SKM-1 (cell line): ENCODE results near the gene ANAPC16.
"Not testable (repeated sequence)": the region's sequence is repeated elsewhere in the genome, so short reads cannot be mapped to it uniquely, and the experiment has no call there.

ENCODE experiments used
- DNase-seq: peaks from one replicate; lab custom pipeline; 2025; ENCODE audit not compliant: unreplicated experiment; lab: John Stamatoyannopoulos, UW

The ANAPC16 gene

GRCh38 chr10:72242675-72243074, 26.9 kb downstream of the ANAPC16 start:
- DNase-seq = no peak

- DNase-seq = no peak
Observed at GRCh38 chr10:72243822-72244437, 28.1 kb downstream of the ANAPC16 start.

DNA sequence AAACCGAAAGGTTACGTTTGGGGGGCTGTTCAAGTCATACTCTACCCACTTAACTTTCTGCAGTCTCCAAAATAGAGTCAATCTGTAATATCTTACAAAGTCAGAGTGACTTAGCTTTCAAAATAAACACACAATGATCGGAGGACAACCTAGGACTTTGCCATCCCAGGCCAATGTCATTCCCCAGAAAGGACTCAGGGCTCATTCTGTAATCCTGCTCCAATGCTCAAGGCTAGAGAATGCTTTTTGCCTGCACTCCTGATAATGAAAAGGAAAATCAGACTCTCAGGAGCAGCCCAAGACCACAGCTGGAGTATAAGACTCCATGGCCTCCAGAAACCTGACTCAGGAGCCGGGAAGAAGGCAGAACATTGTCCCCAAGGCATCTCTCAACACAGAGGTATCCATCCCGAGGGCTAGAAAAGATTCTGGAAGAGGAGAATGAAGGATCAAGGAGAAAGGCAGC, 28.8 kb downstream of the ANAPC16 start:
- no peak for DNase-seq

DNA sequence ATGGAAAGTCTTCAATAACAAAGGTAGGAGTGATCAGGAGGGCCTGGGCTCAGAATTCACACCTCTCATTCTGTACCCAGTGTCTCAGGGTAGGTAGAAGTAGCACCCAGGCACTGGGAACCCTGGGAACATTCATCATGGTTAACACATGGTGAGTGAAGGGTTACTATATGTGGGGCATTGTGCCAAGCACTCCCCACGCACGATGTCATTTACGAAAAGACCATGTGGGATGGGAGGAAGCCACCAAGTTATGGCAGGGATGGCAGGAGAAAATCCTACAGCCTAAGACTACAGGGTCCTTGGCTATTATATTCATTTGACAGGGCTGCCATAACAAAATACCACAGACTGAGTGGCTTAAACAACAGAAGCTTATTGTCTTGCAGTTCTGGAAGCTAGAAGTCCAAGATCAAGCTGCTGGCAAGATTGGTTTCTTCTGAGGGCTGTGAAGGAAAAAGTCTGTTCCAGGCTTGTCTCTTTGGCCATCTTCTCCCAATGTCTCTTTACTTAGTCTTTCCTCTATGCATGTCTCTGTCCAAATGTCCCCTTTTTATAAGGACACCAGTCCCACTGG, 30.2 kb downstream of the ANAPC16 start:
- DNase-seq = no peak

- peak; percentile 58 for DNase-seq
Observed at GRCh38 chr10:72248468-72249151, 32.8 kb downstream of the ANAPC16 start.

DNA sequence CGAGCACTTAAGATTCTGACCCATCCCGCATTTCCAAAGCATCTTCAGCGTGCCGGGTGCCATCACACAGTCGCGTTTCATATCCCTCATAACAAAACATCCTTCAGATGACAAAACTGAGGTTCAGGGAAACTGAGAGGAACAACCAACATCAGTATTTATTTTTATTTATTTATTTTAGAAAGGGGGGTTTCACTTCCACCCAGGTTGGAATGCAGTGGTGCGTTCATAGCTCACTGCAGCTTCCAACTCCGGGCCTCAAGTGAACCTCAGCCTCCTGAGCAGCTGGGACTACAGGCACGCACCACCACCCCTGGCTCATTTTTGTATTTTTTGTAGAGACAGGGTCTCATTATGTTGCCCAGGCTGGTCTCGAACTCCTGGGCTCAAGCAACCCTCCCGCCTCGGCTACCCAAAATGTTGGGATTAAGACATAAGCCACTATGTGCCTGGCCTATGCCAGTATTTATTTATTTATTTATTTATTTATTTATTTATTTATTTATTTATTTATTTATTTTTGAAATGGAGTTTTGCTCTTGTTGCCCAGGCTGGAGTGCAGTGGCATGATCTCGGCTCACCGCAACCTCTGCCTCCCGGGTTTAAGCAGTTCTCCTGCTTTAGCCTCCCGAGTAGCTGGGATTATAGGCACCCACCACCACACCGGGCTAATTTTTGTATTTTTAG, 33.5 kb downstream of the ANAPC16 start:
- not testable (repeated sequence) for DNase-seq

GRCh38 chr10:72250666-72251065, 34.9 kb downstream of the ANAPC16 start:
- DNase-seq = no peak

GRCh38 chr10:72251635-72252034, 35.8 kb downstream of the ANAPC16 start:
- DNase-seq = no peak

DNA sequence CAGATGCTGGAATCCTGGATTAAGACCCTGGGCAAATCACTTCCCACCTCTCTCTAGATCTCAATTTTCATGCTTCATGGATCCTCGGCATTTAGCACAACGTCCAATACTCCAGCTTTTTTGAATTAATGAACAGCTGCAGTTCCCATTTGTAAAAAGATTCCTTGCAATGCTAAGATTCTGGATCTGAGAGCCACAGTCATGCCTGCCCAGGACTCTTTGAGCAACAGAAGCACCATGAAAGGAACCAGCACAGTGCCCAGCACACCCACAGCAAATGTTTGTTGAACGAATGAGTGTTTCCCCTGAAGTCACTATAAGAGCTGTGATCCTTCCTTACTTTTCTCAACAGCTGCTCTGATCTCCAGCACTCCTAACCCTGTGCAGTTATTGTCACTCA, 37.2 kb downstream of the ANAPC16 start:
- no peak for DNase-seq

- no peak for DNase-seq
Observed at GRCh38 chr10:72253578-72253977, 37.8 kb downstream of the ANAPC16 start.

DNA sequence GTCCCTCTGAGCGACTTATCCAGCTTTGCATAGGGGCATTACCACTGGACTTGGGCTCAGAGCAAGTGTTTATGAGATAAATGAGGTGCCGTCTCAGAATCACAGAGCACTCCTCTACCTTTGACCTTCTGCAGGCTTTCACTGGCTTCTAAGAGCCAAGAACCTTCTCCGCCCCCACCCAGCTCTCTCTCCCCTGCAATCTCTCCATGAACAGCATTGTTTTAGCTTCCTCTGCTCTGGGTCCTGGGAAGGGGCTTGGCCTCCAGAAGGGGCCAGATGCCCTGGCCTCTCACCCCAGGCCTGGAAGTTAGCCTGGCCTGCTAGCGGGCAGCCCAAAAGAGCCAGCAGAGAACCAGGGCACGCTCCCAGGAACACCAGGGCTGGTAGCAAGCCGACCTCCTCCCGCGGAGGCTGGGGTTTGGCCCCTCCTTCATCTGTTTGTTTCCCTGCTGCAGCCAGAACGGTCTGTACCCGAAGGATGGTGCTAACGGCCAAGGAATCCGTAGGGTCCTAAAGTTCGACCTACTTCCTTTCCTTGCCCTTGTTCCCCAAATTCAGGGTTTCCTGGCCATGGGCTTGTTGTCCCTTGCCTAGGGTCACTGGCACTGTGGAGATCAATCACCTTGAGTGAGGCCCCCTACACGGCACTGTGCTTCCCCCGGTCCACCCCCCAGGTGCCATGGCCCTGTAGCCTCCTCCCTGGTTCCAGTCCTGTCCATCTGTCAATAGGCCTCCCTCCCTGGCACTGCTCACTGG, 39.2 kb downstream of the ANAPC16 start:
- DNase-seq = no peak

- DNase-seq = no peak
Observed at GRCh38 chr10:72255977-72256729, 40.3 kb downstream of the ANAPC16 start.

- DNase-seq = no peak
Observed at GRCh38 chr10:72257051-72257892, 41.5 kb downstream of the ANAPC16 start.

DNA sequence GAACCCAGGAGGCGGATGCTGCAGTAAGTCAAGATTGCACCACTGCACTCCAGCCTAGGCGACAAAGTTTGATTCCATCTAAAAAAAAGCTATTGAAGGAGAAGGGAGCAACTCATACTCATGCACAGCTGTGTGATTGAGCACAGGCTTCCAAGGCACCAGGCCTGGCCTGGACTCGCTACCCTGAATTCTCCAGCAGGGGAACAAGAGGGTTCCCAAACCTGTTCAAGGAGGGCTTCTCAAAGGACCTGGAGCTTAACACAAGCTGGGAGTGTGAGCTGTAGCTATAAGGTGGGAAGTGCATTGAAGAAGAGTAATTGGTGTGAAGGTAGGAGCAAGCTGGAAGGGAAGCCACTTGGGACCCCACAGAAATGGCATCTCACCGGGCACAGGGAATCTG, 42.8 kb downstream of the ANAPC16 start:
- no peak for DNase-seq

DNA sequence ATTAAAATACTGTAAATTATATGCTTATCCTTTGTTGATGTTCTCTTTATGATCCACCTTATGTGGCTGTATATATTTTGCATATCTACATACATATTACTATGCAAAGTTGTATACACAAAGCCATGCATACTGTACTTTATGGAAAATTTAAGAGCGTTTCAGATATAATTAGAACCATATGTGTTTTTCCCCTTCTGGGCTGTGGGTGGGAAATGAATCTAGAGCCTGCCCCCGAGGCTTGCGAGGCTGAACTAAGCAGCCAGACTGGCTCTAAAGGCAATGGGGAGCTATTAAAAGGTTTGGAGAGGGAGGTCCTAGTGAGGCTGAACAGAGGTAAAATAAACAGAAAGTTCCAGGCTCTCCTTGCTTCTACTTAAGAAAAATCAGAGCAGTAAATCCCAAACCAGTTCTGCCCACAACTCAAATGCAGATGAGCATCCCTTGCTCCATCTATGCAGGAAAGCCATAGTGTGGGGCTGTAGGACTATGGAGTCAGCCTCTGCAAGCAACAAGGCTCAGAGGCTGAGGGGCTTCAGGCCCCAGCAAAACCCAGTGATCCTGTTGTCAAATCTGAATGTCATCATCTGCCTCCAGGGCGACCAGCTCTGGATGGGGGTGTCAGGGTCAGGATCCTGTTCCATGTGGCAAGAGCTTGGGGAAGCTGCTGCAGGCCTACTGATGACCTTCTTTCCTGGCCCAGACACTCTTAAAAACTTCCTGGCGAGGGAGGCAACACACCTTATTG, 43.9 kb downstream of the ANAPC16 start:
- DNase-seq = no peak

- peak; percentile 47 for DNase-seq
Observed at GRCh38 chr10:72260239-72260975, 44.6 kb downstream of the ANAPC16 start.

DNA sequence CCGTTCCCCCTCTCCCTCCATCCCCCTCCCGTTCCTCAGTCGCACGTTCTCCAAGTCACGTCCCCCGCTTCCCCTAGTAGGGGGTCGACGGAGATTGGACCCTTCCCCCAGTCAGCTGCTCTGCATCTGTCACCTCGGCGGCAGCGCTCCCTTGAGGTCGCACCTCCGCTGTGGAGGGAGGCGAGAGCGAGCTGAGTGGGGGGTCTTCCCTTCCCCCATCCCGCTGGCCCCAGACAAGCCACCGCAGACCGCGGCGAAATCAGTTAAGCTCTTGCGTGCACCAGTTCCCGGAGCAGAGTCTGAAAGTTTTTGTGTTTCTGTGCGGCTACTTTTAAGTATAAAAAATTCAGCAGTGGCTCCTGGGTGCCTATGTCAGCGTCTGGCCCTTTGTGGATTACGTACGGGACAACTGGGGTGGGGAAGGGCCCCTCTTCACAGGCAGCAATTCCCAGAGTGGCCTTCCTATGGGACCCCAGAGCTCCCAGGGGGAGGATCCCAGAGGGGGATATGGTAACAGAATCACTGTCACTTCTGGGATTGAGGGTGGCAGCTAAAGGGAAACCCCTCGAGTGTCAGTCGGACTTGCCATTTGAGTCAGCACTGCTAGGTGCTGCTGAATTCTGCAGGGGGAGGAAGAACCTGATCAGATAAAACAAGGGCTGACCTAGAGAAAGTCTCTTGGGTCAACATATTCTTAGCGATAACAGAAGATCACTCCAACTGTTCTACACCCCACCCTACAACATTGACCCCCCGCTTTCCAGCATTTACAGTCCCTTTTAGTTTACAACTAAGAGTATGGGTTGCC, 45.4 kb downstream of the ANAPC16 start:
- no peak for DNase-seq
